ENCODE data around the gene CUEDC1.

- TF ChIP-seq, protein P1, sequence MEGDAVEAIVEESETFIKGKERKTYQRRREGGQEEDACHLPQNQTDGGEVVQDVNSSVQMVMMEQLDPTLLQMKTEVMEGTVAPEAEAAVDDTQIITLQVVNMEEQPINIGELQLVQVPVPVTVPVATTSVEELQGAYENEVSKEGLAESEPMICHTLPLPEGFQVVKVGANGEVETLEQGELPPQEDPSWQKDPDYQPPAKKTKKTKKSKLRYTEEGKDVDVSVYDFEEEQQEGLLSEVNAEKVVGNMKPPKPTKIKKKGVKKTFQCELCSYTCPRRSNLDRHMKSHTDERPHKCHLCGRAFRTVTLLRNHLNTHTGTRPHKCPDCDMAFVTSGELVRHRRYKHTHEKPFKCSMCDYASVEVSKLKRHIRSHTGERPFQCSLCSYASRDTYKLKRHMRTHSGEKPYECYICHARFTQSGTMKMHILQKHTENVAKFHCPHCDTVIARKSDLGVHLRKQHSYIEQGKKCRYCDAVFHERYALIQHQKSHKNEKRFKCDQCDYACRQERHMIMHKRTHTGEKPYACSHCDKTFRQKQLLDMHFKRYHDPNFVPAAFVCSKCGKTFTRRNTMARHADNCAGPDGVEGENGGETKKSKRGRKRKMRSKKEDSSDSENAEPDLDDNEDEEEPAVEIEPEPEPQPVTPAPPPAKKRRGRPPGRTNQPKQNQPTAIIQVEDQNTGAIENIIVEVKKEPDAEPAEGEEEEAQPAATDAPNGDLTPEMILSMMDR (conservative IDR thresholded peaks at IDR 0.05; ENCODE audit: low read depth, low read length) = no peak
- no peak for TF ChIP-seq EZH2 (IDR thresholded peaks at IDR 0.05; ENCODE audit: borderline replicate concordance, low read depth, low read length, poor library complexity, severe bottlenecking)
Observed at GRCh38 chr17:57965521-57966160, 10.4 kb upstream of the CUEDC1 start.
